Cardiac septum (tissue), 1 donor: ENCODE measurements around the gene SMYD5. TPM values are rescaled to one million over a fixed set of nuclear protein-coding genes. Genes with fewer than 3 reads are reported as not detected.
A peak's percentile ranks its signal among the peaks of the same experiment; 100 is the strongest.
"Not testable (repeated sequence)": the region's sequence is repeated elsewhere in the genome, so short reads cannot be mapped to it uniquely, and the experiment has no call there.

Experiments
- DNase-seq: peaks from one replicate; pipeline ENCODE4 v3.0.0-alpha.2; 2020; ENCODE audit warnings: low spot score
- intact Hi-C: fragments of 100-400 bp; cut with DNase I; formaldehyde crosslinking; loops from one replicate; pipeline ENCODE4 v1.14.0; 2022
- long read RNA-seq: library from polyadenylated mRNA; unstranded; transcript quantifications from one replicate; pipeline ENCODE4 v2.0.0, GENCODE V29; 2021
- total RNA-seq: library from RNA; stranded (reverse); fragmentation: NEBNext Ultra II Directional; extraction: Animal tissue kit (Norgen Biotek cat#: 25700); gene quantifications from one replicate; pipeline ENCODE4 v1.2.1, GENCODE V29; 2021
- donor health status: DM: no; HTN: no; CAD: no.

The SMYD5 gene
- total RNA-seq = 24.7 TPM
- long read RNA-seq, transcript SMYD5-202 (13 exons, 2,593 nt) = major isoform, 22 of 39 reads
- long read RNA-seq, partial matches to known transcripts = 6 of 39 reads
- long read RNA-seq, other reads (novel, unspliced or antisense) = 11 of 39 reads

- intact Hi-C loops = loop anchor here (1.0 to 5.0 kb wide), 3 partner anchors 19 to 322 kb away; partner anchors contain the start of gene PRADC1
These were observed at the start of gene SMYD5 for GRCh38 chr2:73214120-73215035. TSS of gene SMYD5 (plus strand) at chr2:73214245. CDS start at chr2:73214267, 22 bp downstream.

GRCh38 chr2:73165978-73166377, 48.1 kb upstream of the SMYD5 start:
- DNase-seq, intact Hi-C loops: not testable (repeated sequence)

More at GRCh38 chr2:73214120-73215035, at the start of gene SMYD5:
- DNase-seq = peak; percentile 91

DNA sequence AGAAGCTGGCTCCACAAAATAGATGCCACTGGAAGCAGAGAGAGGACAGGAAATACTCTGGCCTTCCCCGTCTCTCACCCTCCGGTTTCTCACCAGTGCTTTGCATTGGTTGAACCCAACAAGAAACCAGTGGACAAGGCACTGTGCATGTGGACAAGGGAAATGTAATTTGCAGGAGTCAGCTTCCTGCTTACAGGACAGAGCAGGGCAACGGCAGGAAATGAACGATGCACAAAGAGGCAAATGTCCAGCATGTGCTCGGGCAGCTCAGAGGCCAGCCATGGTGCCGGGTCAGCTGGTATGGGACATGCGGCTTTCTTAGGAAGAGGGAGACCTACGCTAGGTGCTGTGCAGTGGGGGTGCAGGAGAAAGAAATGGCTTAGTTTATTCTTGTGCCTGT, 47.2 kb upstream of the SMYD5 start:
- DNase-seq, intact Hi-C loops: not testable (repeated sequence)

GRCh38 chr2:73168348-73168747, 45.7 kb upstream of the SMYD5 start:
- intact Hi-C loops, DNase-seq: not testable (repeated sequence)

- DNase-seq, intact Hi-C loops: not testable (repeated sequence)
These were observed 43.7 kb upstream of the SMYD5 start for GRCh38 chr2:73170341-73170740.

GRCh38 chr2:73172963-73173362, 41.1 kb upstream of the SMYD5 start:
- no peak for DNase-seq
- intact Hi-C loops = no loop called here

DNA sequence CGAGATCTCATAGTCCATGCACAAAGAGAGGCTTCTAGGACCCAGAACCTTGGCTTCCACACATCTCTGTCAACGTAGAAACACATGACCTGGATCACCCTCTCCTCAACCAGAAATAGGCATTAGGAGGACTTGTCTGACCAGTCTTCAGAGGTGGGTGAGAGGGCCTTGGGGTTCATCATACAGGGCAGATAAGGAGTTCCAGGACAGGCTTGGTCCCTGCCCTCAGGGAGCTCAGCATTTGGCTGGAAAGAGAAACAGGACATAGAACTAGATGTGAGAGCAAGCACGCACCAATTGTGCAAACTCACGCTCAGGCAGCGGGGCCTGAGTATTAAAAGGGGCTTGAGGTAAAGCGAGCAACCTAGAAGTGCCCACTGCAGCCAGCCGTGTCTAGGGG, 40.3 kb upstream of the SMYD5 start:
- intact Hi-C loops = no loop called here
- DNase-seq = no peak

DNA sequence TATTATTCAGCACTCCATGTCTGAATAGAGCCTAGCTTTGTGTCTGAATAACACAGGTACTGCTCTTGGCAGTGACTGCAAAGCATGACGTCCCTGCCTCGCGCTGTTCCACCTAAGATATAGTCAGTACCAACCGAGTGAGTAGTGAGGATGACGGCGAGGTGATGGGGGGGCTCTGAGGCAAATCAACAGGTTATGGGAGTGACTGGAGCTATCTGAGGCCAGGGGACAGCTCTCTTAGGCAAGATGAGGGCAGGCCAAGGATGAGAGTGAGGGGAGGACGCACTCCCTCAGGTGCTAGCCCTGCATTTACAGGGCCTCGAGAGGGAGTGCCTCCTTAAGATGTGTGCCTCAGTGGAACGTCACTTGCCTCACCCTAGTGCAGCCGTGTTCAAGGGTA, 39.8 kb upstream of the SMYD5 start:
- intact Hi-C loops = no loop called here
- no peak for DNase-seq

- intact Hi-C loops = loop anchor here (5.0 kb wide), 3 partner anchors 37 to 283 kb away; partner anchors contain the start of gene SMYD5
- DNase-seq = no peak
These were observed 38.9 kb upstream of the SMYD5 start for GRCh38 chr2:73174941-73175662.

DNA sequence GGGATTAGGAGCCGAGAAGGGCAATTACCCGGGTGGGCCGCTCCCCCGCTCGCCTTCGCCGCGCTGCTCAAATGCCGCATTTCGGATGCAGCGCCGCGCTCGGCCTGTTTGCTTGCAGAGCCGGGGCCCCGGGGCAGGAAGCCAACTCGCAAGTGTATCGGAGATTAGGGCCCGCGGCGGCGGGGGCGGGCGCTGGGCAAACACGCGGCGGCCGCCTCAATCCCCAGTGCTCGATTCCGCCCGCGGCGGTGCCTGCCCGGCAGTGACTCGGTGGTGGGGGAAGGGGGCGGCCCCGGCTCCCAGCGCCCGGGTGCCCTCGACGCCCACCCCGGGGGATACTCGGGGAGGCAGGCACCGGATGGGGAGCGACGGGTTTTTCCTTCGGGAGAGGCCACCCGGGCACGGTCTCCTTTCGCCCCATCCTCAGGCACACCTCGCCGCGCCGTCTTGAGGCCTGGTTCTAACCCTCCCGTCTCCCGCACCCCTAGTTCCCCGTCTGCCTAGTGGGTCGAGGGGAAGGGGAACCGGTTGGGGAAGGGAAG, 38.3 kb upstream of the SMYD5 start:
- DNase-seq = peak; percentile 90
- intact Hi-C loops = loop anchor here (5.0 kb wide), 3 partner anchors 37 to 283 kb away; partner anchors contain the start of gene SMYD5

- intact Hi-C loops = loop anchor here (5.0 kb wide), 3 partner anchors 36 to 284 kb away; partner anchors contain the start of gene SMYD5
- DNase-seq = no peak
These were observed 37.7 kb upstream of the SMYD5 start for GRCh38 chr2:73176205-73176880.

GRCh38 chr2:73176881-73177644, 37.0 kb upstream of the SMYD5 start:
- intact Hi-C loops = loop anchor here (5.0 kb wide), 3 partner anchors 35 to 285 kb away; partner anchors contain the start of gene SMYD5
- DNase-seq = peak; percentile 92

DNA sequence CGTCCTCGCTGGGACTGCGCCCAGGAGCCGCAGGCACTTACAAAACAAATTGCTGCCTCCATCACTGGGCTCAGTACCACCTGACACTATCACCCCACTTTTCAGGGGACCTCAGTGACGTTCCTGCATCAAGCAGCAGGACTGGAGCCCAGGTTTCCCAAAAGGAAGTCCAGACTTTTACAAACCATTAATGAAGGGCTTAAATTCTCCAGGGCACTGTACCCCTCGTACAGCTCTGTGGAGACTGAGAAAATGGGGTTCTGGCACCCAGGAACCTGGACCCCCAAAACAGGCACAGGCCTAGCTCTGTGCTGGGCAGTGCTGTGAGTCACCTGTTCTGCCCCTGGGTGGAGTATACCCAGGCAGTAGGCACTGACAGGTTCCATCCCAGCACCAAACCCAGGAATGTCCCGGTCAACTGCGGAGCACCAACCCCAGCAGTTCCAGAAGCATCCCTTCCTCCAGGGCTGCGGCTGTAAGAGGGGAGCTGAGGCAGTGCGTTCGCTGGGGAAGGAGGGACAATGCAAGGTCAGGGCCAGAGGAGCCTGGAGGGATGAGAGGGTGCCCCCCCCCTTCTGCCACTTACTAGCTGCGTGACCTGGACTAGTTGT, 36.3 kb upstream of the SMYD5 start:
- intact Hi-C loops = loop anchor here (5.0 kb wide), 3 partner anchors 35 to 285 kb away; partner anchors contain the start of gene SMYD5
- no peak for DNase-seq

DNA sequence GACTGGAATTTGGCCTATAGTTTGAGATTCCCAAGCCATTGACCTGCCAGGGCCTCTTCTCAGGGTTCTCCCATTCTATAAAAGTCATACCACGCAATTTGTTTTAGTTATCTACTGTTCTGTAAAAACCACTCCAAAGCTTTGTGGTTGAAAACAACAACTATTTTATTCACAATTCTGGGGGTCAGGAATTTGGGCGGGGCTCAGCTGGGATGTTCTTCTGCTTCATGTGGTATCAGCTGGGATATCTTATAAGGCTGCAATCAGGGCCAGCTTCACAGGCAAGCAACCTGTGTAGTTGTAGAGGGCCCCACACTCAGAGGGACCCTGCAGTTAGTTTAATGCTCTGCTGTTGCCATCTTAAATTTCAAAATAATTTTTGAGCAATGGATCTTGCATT, 28.1 kb upstream of the SMYD5 start:
- intact Hi-C loops = no loop called here
- no peak for DNase-seq

GRCh38 chr2:73187549-73187948, 26.5 kb upstream of the SMYD5 start:
- intact Hi-C loops = no loop called here

GRCh38 chr2:73197579-73197978, 16.5 kb upstream of the SMYD5 start:
- DNase-seq = no peak
- intact Hi-C loops = no loop called here

More at GRCh38 chr2:73187549-73187948, 26.5 kb upstream of the SMYD5 start:
- no peak for DNase-seq

GRCh38 chr2:73200281-73200680, 13.8 kb upstream of the SMYD5 start:
- intact Hi-C loops, DNase-seq: not testable (repeated sequence)
